Activated CD4-positive, alpha-beta T cell treated with anti-CD3 and anti-CD28 coated beads, Interleukin-2, Interleukin-6, amounts not matched to agents 100 ng/mL and 50 ng/mL, durations not matched to agents 16 hours and 8 hours (primary cell): ENCODE measurements around the gene LIMA1.

Source experiments
- DNase-seq: peaks from one replicate; pipeline ENCODE4 v3.0.0-alpha.2; 2020

LIMA1 gene

GRCh38 chr12:50215033-50215432, 68.3 kb downstream of the LIMA1 start:
- no peak for DNase-seq

- no peak for DNase-seq
Measured at GRCh38 chr12:50214018-50214417, 69.3 kb downstream of the LIMA1 start.

- DNase-seq: no peak
Measured at GRCh38 chr12:50213439-50213838, 69.9 kb downstream of the LIMA1 start.

DNA sequence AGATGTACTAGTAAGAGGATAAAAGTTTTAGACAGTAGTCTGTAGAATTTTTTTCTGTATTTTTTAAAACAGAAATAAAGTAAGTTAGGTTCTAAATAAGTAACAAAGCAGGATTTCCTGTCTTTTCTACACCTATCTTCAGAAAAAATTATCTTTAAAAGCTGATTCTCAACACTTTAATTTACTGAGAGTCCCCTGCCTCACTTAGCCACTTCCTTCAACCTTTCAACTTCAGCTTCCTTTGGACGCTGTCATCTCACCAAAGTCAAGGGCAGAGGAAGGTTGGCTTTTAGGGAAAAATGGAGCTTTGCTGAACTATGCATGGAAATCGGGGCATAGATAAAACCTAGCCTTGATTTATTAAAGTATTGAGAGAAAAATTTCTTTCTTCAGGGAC, 71.3 kb downstream of the LIMA1 start:
- DNase-seq: no peak

DNA sequence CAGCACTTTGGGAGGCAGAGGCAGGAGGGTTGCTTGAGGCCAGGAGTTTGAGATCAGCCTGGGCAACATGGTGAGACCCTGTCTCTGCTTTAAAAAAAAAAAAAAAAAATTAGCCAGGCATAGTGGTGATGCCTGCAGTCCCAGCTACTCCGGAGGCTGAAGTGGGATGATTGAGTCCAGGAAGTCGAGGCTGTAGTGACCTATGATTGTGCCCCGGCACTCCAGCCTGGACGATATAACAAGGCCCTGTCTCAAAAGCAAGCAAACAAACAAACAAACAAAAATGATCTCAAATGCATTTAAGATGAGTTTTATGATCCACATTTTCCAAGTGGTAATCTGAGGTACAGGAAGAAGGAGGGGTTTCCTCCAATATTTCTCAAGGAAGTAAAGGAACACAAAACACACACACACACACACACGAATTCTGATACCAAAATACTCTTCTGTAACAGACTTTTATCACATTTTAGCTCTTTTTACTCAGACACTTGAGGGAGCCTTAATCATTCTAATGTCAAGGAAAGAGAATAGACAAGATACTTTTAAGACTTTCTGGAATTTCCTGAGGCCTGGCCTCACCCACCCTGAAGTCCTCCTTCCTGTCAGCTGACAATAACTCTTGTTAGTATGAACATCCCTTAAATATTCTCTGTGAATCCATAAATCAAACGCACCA, 71.8 kb downstream of the LIMA1 start:
- no peak for DNase-seq

DNA sequence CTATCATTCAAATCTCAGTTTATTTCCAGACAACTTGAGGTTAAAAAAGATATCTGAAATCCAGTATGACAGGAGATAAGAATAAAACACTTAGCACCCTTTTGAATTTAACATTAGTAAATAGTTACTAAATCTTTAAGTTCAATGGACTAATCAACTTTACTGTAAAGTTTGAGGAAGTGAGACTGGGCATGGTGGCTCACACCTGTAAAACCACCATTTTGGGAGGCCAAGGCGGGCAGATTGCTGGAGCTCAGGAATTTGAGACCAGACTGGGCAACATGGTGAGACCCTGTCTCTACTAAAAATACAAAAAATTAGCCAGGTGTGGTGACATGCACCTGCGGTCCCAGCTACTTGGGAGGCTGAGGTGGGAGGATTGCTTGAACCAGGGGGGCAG, 75.9 kb downstream of the LIMA1 start:
- DNase-seq: no peak

DNA sequence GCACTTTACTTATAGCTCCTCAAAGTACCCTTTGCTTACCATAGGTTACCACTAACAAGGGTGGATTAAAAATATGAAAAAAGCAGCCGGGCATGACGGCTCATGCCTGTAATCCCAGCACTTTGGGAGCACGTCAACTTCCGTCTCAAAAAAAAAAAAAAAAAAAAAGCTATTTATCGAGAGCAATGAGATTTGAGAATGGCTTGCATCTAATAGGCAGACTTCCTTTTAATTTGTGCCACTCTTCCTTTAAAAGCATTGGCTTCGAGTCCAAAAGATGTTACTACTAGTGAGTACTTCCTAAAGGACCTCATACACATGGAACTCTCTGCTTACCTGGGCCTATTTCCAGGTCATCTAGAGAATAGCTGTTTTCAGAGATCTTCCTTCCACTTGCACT, 77.7 kb downstream of the LIMA1 start:
- DNase-seq: no peak

DNA sequence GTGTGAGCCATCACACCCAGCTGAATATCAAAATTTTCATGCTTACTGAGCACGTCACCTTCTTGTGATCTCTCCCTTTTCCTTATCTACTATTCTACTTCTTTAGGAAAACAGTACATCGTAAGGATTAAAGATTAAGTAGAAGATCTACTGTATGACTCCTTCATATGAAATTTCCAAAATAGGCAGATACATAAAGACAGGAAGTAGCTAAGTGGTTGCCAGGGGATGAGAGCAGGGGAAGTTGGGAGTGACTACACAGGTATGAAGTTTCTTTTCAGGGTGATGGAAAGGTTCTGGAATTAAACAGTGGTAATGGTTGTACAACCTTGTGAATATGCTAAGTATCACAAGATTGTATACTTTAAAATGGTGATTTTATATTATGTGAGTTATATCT, 79.6 kb downstream of the LIMA1 start:
- no peak for DNase-seq

DNA sequence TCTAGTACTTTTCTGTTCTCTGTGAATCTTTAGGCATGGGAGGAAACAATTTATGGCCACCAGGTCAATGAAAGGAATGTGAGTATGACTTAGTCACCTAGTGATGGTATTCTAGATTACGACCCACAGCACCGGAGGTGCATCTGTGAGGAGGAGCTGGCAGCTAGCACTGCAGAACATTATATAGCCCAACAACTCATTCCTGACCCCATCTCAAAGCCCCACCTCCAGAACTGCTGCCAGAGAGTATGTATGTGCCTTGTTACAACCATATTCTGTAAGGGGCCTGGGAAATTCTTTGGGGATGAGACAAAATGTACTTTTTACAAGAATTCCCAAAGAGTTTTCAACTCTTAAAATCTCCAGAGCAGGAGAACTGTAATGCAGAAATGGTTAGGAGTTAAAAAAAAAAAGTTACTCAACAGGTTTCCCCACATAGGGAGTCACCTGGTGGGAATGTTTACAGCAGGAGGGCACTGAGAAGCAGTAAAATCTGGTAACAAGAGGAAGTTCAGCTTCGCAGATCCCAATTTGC, 81.3 kb downstream of the LIMA1 start:
- DNase-seq: no peak

- DNase-seq: no peak
Measured at GRCh38 chr12:50200552-50201273, 82.6 kb downstream of the LIMA1 start.

DNA sequence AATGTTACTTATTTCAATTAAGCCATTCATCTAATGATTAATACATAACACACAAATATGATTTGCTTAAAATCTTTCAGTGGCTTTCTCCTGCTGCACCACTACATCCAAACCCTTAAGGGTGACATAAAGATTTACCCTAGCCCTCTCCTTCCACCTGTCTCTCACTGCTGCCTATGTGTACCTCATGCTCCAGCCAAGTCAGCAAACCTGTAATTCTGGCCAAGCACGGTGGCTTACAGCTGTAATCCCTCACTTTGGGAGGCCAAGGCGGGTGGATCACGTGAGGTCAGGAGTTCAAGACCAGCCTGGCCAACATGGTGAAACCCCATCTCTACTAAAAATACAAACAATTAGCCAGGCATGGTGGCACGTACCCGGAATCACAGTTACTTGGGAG, 84.5 kb downstream of the LIMA1 start:
- DNase-seq: no peak

DNA sequence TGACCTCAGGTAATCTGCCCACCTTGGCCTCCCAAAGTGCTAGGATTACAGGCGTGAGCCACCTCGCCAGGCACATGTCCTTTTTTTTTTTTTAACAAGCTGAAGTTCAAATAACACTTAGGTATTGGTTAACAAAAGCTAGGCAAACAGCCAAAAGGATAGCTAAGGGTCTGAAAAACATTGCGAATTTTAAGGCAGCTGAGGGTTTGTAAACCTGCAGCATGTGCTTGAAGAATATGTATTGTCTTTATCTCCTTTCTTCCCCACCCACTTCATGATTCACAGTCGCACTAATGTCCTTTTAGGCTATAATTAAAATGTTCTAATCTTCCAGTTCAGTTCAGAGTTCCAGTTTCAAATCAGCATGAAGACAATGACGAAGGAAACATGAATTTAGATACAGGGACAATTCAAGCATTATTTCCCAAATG, 86.0 kb downstream of the LIMA1 start:
- DNase-seq: no peak

GRCh38 chr12:50196537-50196936, 86.8 kb downstream of the LIMA1 start:
- no peak for DNase-seq

GRCh38 chr12:50195832-50196231, 87.5 kb downstream of the LIMA1 start:
- DNase-seq: no peak

GRCh38 chr12:50192908-50193307, 90.4 kb downstream of the LIMA1 start:
- DNase-seq: no peak

DNA sequence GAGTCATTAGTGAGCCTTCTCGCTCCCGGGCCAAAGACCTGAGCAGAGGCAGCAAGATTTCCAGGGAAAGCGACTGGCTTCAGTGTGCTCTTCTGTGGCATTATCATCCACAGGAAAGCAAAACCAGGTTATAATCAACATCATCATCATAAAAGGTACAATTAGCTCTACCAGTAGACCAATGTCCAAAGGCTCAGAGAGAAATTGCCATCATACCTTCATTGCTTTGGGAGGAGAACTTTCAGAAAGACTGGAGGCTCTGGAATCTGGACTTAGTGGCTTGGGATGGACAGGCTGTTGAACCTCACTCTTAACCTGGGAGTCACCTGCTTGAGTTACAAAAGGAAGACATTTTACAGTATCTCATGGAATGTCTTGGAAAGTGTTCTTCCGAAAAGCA, 91.1 kb downstream of the LIMA1 start:
- no peak for DNase-seq

DNA sequence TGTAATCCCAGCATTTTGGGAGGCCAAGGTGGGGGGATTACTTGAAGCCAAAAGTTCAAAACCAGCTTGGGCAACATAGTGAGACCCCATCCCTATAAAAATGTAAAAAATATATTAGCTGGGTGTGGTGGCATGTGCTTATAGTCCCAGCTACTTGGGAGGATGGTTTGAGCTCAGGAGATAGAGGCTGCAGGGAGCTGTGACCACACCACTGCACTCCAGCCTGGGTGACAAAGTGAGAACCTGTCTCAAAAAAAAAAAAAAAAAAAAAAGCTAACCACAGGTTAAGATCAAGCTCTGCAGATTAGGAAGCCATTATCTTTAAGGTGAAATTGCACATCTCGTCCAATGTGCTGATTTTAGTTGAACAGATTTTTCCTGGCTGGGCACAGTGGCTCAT, 92.5 kb downstream of the LIMA1 start:
- no peak for DNase-seq

GRCh38 chr12:50188875-50189575, 94.3 kb downstream of the LIMA1 start:
- DNase-seq: peak; percentile 59

DNA sequence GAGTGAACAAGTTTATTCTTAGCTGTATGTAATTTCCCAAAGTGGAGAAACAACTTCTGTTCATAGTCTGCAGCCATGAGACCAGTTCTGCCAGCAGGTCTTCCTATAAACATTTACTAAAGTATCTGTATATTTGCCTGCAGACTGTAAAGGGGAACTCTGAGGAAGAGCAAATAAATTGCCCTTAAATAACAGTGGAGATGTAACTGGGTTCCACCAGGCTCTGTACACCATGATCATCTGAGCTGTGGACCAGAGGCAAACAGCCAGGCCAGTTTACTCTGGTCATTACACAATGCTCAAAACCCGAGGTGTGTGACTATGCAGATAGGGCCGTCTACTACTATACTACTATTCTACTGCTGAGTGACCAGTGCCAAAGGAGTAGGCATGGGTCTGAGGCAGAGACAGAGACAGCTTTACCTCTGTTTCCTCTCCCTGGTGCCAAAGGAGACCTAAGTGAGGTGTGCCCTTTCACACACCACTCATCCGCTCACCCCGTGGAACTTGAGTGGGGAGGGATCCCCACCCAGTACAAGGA, 95.0 kb downstream of the LIMA1 start:
- DNase-seq: no peak

DNA sequence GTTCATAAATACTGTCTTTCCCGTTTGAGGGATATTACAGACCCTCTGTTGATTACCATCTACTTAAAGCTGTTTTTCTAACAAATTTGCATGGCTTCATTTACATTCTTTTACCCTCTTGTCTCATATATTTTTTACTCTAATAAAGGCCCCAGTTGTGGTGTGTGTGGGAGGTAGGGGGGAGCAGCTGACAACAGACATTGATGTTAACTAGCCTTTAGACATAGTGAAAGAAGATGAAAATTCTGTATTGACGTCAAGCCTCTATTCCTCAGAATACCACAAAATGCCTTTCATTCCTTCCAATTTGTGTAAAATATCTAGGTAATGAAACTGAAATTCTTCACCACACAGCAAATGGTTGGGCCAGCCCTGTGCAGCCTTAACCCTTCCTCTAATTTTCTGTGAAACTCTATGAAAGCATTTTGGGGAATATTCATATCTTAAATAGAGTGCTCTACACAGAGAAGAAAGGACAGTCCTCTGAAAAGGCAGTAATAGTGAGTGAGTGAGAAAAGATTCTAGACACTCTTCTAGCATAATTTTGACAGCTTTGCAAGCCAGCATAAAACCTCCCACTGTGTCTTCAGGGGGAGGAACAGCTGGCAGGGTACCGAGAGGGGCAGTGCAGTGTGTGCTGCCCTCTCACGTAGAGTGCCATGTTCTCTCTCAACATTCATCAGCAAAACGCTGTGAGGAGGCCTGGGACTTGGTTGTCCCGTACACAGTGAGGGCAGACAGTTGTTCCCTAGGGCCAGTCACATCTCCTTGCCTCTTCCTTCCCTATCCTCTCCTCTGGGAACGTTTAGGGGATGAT, 96.0 kb downstream of the LIMA1 start:
- DNase-seq: peak; percentile 59

DNA sequence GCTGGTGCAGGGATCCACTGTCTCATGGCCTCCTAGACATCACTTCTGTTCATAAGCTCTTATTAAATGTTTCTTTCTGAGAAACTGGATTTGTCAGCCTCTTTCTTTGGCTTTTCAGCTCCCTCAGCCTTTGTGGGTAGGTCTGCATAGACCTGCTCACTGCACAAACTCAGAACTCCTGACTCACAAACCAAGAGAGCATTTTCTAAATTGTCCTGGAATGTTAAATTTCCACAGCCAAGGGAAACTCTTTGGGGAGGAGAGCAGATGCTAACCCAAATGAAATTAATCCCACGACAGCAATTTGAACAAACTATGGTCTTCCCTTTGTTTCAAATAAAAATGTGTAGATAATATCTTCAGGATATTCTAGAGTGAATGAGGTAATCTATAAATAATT, 96.6 kb downstream of the LIMA1 start:
- DNase-seq: no peak

DNA sequence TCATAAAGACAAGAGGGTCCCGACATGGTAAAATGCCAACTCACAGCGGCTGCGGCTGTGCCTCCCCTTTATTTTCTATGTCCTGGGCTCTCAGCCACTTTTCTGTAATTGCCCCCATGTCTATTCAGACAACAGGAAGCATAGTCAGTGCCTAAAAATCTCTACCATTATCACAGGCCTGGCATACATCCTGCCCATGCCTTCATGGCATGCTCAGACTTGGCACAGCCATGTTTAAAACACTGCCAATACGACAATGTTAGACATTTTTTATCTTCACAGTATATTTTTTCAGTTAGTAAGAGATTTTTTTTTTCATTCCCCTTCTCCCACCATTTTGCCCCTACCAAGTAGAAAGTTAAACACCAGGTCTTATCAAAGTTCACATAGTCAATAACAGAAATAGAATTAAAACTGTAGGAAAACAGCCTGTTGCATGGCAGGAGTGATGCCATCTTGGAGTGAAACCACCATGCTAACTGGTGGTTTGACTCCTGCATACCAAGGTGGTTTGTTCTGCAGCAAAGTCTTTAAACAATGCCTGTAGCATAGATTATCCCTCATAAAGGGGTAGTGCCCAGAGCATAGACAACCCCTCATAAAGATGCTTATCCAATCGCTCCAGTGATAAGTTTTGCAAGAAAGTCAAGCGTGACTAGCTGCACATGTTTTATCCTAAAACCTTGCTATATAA, 97.2 kb downstream of the LIMA1 start:
- no peak for DNase-seq
